Ishikawa (cell line): ENCODE measurements around the gene CAPN5.
A peak's percentile ranks its signal among the peaks of the same experiment; 100 is the strongest.

Experiments used
- CEBPB ChIP-seq: IDR thresholded peaks from 2 replicates; pipeline ENCODE4 v1.6.1; 2012
- CREB1 ChIP-seq: IDR thresholded peaks from 2 replicates; pipeline ENCODE4 v1.6.1; 2012; ENCODE audit warnings: low read depth
- EGR1 ChIP-seq: IDR thresholded peaks from 2 replicates; pipeline ENCODE4 v1.6.1; 2012
- EP300 ChIP-seq: IDR thresholded peaks from 2 replicates; pipeline ENCODE4 v1.6.1; 2012; ENCODE audit warnings: borderline replicate concordance
- MAX ChIP-seq: IDR thresholded peaks from 2 replicates; pipeline ENCODE4 v1.6.1; 2012
- RAD21 ChIP-seq: IDR thresholded peaks from 2 replicates; pipeline ENCODE4 v1.6.1; 2012; ENCODE audit warnings: low read depth
- REST ChIP-seq: IDR thresholded peaks from 2 replicates; pipeline ENCODE4 v1.6.1; 2012; ENCODE audit warnings: low read depth, mild to moderate bottlenecking
- TAF1 ChIP-seq: IDR thresholded peaks from 2 replicates; pipeline ENCODE4 v1.6.1; 2012; ENCODE audit warnings: low read depth, mild to moderate bottlenecking
- TCF12 ChIP-seq: IDR thresholded peaks from 2 replicates; pipeline ENCODE4 v1.6.1; 2012; ENCODE audit warnings: low read depth
- TEAD4 ChIP-seq: IDR thresholded peaks from 2 replicates; pipeline ENCODE4 v1.6.1; 2012
- USF1 ChIP-seq: IDR thresholded peaks from 2 replicates; pipeline ENCODE4 v1.6.1; 2012
- YY1 ChIP-seq: IDR thresholded peaks from 2 replicates; pipeline ENCODE4 v1.6.1; 2012; ENCODE audit warnings: low read depth
- ZBTB7A ChIP-seq: IDR thresholded peaks from 2 replicates; pipeline ENCODE4 v1.6.1; 2012; ENCODE audit warnings: low read depth

CAPN5 gene

GRCh38 chr11:77112641-77113381 lies 46.0 kb downstream of the CAPN5 start:
- TF ChIP-seq EGR1, result no peak
- TF ChIP-seq EP300, result no peak
- TF ChIP-seq TEAD4, result no peak
- TF ChIP-seq TAF1, result no peak
- no peak for TF ChIP-seq CREB1
- TF ChIP-seq REST, result no peak
- no peak for TF ChIP-seq CEBPB
- TF ChIP-seq TCF12, result no peak
- no peak for TF ChIP-seq USF1
- no peak for TF ChIP-seq YY1

GRCh38 chr11:77113382-77114088 lies 46.8 kb downstream of the CAPN5 start:
- peak; percentile 53 for TF ChIP-seq RAD21
- no peak for TF ChIP-seq TAF1

GRCh38 chr11:77114089-77114463 lies 47.3 kb downstream of the CAPN5 start:
- no peak for TF ChIP-seq TAF1
- TF ChIP-seq MAX, result no peak
- no peak for TF ChIP-seq REST
- no peak for TF ChIP-seq TCF12
- no peak for TF ChIP-seq EP300
- TF ChIP-seq EGR1, result no peak
- no peak for TF ChIP-seq USF1

GRCh38 chr11:77115181-77115611 lies 48.4 kb downstream of the CAPN5 start:
- no peak for TF ChIP-seq ZBTB7A
- TF ChIP-seq RAD21, result no peak

- TF ChIP-seq TCF12 (no peak), REST (no peak), TEAD4 (no peak), USF1 (no peak)
Measured at GRCh38 chr11:77115956-77116355, 49.2 kb downstream of the CAPN5 start.
